GM10266 (cell line): ENCODE measurements around the gene NTSR1.

ENCODE experiments used
- DNase-seq: peaks from one replicate; pipeline ENCODE4 v3.0.0; 2012; ENCODE audit errors: extremely low spot score
- TF ChIP-seq, protein P1 (sequence below): IDR thresholded peaks from 2 replicates; pipeline ENCODE4 v1.5.1; 2012; ENCODE audit warnings: mild to moderate bottlenecking, low read depth; ENCODE audit not compliant: control insufficient read depth, insufficient read depth; ENCODE audit errors: missing control alignments

Gene NTSR1

DNA sequence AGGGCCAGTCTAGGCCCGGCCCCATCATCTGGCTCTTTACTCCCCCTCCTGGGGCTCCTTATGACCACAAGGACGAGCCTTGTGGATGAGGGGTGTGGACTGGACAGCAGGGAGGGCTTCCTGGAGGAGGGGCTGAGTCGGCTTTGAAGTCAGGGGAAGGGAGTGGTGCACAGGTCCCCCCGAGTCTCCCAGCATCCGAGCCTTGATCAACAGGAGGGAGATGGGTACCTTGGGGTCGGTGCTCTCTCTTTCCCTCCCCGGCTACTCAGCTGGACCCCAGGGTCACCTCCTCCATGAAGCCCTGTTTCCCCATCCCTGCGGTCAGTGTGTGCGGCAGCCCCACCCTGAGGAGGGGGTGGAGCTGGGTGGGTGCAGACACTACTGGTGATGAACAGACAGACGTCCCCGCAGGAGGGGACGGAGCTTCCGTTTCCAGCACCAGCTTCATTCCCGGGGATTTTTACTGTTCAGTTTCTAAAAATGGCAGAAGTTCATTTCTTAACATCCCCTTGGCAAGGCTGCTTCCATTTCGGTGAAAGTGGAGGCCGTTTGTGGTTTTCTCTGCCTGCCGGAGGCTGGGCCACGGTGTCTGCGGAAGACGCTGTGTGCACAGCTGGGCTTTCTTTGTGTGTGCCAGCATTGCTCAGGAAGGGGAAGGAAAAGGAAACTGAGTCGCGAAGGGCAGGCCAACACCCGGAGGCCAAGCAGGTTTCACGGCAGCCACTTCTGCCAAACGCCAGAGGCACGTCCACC is 19.6 kb downstream of the NTSR1 start:
- TF ChIP-seq, protein P1, sequence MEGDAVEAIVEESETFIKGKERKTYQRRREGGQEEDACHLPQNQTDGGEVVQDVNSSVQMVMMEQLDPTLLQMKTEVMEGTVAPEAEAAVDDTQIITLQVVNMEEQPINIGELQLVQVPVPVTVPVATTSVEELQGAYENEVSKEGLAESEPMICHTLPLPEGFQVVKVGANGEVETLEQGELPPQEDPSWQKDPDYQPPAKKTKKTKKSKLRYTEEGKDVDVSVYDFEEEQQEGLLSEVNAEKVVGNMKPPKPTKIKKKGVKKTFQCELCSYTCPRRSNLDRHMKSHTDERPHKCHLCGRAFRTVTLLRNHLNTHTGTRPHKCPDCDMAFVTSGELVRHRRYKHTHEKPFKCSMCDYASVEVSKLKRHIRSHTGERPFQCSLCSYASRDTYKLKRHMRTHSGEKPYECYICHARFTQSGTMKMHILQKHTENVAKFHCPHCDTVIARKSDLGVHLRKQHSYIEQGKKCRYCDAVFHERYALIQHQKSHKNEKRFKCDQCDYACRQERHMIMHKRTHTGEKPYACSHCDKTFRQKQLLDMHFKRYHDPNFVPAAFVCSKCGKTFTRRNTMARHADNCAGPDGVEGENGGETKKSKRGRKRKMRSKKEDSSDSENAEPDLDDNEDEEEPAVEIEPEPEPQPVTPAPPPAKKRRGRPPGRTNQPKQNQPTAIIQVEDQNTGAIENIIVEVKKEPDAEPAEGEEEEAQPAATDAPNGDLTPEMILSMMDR: no peak
- no peak for DNase-seq

DNA sequence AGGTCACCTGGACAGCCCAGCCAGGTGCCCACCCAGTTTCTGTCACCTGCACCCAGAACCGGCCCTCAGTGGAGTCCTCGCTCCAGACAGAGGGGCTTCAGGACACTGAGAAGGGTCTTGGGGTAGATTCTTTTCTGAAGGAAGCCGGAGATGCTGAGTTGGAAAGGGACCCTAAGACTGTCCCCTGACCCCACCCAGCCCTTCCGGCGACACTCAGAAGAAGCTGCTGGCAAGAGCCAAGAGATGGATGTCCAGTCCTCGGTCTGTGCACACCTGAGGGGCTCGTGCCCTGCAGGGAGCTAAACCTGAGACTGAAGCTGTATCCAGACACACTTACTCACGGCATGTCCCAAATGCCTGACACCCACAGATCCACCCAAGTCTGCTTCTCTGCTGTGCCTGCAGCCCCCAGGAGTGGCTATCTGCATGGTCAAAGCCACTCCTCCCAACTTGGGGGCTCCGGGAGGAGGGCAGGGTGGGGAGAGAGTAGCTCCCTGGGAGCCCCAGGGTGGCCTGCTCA is 20.2 kb downstream of the NTSR1 start:
- no peak for DNase-seq
- TF ChIP-seq, protein P1: no peak

DNA sequence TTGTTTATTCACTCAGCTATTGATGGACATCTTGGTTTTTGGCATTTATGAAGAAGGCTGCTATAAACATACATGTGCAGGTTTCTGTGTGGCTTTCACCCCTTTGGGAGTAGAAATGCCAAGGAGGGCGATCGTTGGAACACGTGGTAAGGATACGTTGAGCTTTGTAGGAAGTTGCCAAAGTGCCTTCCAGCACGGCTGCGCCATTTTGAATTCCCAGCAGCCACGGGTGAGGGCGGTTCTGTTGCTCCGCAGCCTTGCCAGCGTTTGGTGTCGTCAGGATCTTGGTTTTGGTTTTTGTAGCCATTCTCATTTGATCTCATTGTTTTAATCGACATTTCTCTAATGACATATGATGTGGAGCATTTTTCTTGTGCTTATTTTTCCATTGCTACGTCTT is 21.8 kb downstream of the NTSR1 start:
- TF ChIP-seq, protein P1: no peak
- DNase-seq: no peak

GRCh38 chr20:62732031-62732760 is 23.6 kb downstream of the NTSR1 start:
- DNase-seq: no peak
- TF ChIP-seq, protein P1: no peak

DNA sequence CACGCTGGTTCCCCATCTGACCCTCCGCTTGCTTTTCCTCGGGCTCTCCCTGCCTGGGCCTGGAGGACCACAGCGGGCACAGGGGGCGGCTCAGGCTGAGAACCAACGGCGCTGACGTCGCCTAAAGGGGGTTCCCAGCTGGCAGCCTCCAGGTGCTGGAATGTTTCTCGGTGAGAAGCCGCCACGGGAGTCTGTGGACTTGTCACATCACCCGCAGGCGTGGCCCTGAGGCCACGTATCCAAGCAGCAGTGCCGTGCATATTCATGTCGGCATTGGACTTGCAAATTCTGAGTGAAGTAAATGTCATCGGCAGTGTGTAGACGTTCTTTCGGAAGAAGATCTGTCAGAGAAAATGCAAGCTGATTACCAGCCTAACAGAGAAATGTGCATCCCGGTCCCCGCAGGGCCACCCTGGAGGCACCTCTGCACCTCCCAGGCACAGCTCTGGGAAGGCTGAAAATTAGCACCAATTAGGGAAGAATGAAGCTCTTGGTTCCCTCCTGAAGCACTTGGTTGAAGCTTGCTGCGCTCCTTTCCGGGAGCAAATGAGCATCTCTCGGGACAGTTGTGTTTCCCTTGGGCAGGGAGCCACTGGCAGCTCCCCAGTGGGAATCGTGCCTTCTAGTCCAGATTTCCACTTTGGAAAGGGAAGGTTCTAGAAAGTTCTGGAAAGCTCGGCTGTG is 24.3 kb downstream of the NTSR1 start:
- no peak for DNase-seq
- TF ChIP-seq, protein P1: no peak

- no peak for DNase-seq
- TF ChIP-seq, protein P1: no peak
These were observed 24.8 kb downstream of the NTSR1 start for GRCh38 chr20:62733526-62733842.

DNA sequence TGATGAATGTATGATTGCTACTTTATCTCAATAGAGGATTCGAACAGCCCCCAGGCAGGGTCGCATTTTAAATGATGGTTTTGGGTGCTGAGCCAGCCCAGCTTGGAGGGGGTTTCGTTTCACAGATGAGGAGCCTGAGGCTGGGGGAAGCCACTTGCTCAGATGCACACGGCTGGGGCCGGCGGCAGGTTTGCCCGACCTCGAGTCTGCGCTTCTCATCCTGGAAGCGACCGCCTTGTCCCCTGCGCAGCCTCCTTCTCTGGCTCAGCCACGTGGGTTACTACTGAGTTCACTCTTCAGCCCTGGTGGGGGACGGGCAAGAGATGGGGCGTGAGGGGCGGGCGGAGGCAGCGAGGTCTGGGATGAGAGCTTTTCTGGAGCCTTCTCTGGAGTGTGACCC is 25.3 kb downstream of the NTSR1 start:
- TF ChIP-seq, protein P1: no peak
- no peak for DNase-seq
